HG02840 (cell line): ENCODE results near the gene SHKBP1.
"Not testable (repeated sequence)": the region's sequence is repeated elsewhere in the genome, so short reads cannot be mapped to it uniquely, and the experiment has no call there.

Experiments used
- ATAC-seq: cut with Tn5 transposase; IDR thresholded peaks from one replicate; pipeline ENCODE4 v1.9.1; 2021; ENCODE audit warnings: mild to moderate bottlenecking, moderate library complexity, moderate number of reproducible peaks; ENCODE audit not compliant: unreplicated experiment, low FRiP score

The SHKBP1 gene

GRCh38 chr19:40555978-40556689, 20.5 kb upstream of the SHKBP1 start:
- no peak for ATAC-seq

GRCh38 chr19:40556953-40557530, 19.6 kb upstream of the SHKBP1 start:
- no peak for ATAC-seq

DNA sequence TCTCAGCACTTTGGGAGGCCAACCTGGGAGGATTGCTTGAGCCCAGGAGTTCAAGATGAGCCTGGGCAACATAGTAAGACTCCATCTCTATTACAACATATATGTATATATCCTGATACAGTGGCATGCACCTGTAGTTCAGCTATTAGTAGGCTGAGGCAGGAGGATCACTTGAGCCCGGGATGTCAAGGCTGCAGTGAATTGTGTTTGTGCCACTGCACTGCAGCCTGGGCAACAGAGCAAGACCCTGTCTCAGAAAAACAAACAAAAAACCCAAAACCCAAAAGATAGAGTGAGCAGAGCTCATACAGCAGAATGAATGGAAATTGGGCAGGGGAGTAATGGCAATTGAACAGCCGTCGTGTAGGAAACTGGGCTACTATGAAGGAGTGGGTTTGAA, 17.3 kb upstream of the SHKBP1 start:
- ATAC-seq, result no peak

DNA sequence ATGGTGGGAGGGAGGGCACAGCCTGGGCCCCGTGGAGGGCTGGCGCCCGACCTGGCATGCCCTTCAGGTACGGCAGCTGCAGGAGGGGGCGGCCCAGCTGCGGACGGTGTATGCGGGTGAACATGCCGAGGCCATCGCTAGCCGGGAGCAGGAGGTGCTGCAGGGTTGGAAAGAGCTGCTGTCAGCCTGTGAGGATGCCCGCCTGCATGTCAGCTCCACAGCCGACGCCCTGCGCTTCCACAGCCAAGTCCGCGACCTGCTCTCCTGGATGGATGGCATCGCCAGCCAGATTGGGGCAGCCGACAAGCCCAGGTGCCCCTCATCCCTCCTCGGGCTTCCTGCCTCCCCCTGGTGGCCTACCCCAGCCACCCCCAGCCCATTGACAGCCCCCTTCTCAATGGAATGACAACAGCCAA, 16.6 kb upstream of the SHKBP1 start:
- no peak for ATAC-seq

DNA sequence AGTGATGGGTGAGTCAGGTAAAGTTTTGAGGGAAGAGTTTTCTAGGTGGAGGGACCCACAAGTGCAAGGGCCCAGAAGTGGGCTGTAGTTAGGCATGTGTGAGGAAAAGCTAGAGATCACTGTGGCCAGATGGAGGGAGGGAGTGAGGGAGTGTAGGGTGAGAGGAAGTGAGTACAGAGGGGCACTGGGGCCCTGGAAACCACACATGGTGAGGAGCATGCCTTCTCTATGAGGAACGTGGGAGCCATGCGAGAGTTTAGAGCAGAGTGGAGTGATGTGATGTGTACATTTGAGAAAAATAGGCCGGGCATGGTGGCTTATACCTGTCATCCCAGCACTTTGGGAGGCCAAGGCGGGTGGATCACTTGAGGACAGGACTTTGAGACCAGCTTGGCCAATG, 14.7 kb upstream of the SHKBP1 start:
- ATAC-seq, result no peak

GRCh38 chr19:40564535-40564934, 12.1 kb upstream of the SHKBP1 start:
- ATAC-seq, result not testable (repeated sequence)

GRCh38 chr19:40565355-40565754, 11.3 kb upstream of the SHKBP1 start:
- ATAC-seq, result no peak

GRCh38 chr19:40565910-40566495, 10.7 kb upstream of the SHKBP1 start:
- no peak for ATAC-seq

DNA sequence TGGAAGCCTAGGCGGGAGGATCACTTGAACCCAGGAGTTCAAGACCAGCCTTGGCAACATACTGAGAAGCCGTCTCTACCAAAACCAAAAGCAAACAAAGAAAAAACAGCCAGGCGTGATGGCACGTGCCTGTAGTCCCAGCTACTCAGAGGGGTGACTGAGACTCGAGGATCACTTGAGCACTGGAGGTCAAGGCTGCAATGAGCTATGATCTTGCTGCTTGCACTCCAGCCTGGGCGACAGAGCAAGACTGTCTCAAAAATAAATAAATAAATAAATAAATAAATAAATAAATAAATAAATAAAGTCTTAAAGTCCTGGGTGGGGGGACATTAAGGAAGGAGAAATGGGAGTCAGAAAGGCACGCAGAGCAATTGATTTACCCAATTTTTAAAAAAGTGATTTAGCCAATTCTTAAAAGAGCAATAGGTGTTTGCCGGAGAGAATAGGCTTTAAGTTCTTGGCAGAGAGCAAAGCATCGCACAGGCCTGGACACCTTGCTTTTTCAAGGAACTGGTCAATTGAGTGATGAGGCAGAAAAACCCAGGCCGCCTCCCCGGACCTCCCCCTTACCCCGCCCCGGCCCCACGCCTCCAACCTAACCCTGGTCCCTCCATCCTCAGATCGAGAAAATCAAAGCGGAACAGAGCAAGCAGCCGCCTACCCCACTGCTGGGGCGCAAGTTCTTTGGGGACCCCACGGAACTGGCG, 9.5 kb upstream of the SHKBP1 start:
- ATAC-seq, result no peak

DNA sequence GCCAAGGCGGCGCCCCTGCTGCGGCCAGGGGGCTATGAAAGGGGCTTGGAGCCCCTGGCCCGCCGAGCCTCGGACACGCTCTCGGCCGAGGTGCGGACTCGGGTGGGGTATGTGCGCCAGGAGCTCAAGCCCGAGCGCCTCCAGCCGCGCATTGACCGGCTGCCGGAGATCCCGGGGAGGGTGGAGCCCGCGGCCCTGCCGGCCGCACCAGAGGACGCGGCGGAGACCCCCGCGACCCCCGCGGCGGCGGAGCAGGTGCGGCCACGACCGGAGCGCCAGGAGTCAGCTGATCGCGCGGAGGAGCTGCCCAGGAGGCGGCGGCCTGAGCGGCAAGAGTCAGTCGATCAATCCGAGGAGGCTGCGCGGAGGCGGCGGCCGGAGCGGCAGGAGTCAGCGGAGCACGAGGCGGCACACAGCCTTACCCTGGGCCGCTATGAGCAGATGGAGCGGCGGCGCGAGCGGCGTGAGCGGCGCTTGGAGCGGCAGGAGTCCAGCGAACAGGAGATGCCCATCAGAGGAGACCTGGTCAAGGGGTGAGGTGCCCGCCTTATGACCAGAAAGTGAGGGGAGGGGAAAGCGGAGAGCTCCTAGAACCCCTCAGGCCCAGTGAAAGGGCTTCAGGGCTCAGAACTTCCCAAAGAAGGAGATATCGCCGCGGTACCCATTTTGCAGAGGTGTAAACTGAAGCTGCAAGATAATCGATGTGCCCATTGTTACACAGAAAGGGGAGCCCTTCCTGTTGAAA, 8.8 kb upstream of the SHKBP1 start:
- no peak for ATAC-seq

- ATAC-seq, result peak; percentile 91
Observed at GRCh38 chr19:40570313-40571004, 6.2 kb upstream of the SHKBP1 start.

DNA sequence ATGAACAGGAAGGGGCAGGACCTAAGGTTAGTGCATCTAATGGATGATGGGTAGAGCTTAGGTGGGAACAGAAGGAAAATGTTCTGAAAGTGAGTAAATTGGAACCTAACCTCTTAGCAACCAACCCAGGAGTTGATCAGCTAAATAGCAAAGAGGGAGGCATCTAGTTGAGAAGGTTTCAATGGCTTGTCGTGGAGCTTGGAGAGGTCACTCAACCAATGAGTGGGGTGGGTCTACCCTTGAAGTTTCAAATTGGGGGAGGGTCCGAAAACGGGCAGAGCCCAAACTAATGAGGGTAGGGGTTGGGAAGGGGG, 5.7 kb upstream of the SHKBP1 start:
- no peak for ATAC-seq

GRCh38 chr19:40571831-40572495, 4.7 kb upstream of the SHKBP1 start:
- no peak for ATAC-seq

- no peak for ATAC-seq
Observed at GRCh38 chr19:40575326-40575725, 1.3 kb upstream of the SHKBP1 start.

- no peak for ATAC-seq
Observed at GRCh38 chr19:40576151-40576584, 505 bp upstream of the SHKBP1 start.

DNA sequence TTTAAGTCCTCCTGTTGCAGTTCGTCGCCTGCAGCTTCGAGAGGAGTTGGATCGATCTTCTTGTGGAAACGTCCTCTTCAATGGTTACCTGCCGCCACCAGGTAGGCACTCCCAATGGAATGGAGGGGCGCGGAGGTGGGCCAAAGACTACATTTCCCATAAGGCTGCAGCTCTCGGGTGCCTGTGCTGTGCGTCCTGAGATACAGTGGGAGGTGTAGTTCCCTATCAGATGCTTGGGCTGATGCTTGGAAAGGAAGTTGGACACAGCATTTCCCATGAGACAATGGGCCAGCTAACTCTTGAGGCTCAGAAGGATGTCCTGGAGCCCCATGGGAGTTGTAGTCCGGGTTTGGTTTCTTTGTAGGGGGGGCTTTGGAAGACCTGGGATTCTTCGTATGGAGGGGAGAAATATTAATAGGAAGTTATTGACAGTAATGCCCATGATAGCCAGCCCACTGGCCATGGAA, 1.8 kb downstream of the SHKBP1 start:
- ATAC-seq, result no peak

GRCh38 chr19:40580619-40581018, 3.9 kb downstream of the SHKBP1 start:
- no peak for ATAC-seq

DNA sequence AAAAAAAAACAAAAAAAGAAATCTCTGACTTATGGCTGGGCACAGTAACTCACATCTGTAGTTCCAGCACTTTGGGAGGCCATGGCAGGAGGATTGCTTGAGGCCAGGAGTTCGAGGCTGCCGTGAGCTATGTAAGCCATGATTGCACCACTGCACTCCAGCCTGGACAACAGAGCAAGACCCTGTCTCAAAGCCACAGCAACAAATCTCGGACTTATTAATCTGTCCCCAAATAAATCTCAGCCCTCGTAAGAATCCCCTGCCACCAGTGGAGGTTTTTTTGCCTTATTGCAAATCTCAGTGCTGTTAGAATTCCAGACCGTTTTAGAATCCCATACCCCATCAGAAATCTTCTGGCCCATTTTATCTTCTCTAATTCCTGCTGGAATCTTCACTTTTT, 4.9 kb downstream of the SHKBP1 start:
- ATAC-seq, result no peak

GRCh38 chr19:40582467-40582866, 5.8 kb downstream of the SHKBP1 start:
- no peak for ATAC-seq

DNA sequence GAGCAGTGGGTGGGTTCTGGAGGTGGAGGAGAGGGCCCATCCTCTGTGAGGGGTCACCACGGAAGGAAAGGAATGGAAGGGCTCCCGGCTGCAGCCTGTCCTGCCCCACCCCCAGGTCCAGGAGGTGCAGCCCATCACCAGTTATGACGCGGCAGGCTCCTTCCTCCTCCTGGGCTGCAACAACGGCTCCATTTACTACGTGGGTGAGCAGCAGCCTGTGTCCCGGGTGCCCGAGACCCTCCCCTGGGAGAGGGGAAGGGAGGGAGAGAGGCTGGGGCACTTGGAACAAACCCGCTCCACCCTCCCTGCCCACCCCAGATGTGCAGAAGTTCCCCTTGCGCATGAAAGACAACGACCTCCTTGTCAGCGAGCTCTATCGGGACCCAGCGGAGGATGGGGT, 6.6 kb downstream of the SHKBP1 start:
- no peak for ATAC-seq
